ENCODE results near the gene MRPL17.
A peak's percentile ranks its signal among the peaks of the same experiment; 100 is the strongest.
"Not testable (repeated sequence)": the region's sequence is repeated elsewhere in the genome, so short reads cannot be mapped to it uniquely, and the experiment has no call there.

MRPL17 gene

GRCh38 chr11:6692128-6692527 lies 9.0 kb upstream of the MRPL17 start:
- Histone ChIP-seq H3K79me2 (ENCODE audit: insufficient read depth, low read length) (no peaks in the 10 kb centered on the region), H3K9me2 (ENCODE audit: low read depth, low read length) (no peaks in the 10 kb centered on the region), H2AFZ (ENCODE audit: low read length) (no peak overlapping the region), H3K9ac (ENCODE audit: low read length) (no peak overlapping the region), H4K20me1 (ENCODE audit: insufficient read depth, low read length) (no peaks in the 10 kb centered on the region), H3K4me2 (ENCODE audit: low read length) (no peak overlapping the region), H3F3A (ENCODE audit: insufficient read depth, low read length) (no peaks in the 10 kb centered on the region), H3K27me3 (ENCODE audit: insufficient read depth, low read length) (no peaks in the 10 kb centered on the region), H3K9me3 (ENCODE audit: low read length) (no peaks in the 10 kb centered on the region; the same call in 1 of the 2 replicates), H3K36me3 (ENCODE audit: insufficient read depth, low read length) (no peaks in the 10 kb centered on the region), H3K4me3 (ENCODE audit: low read depth, low read length, poor library complexity, severe bottlenecking) (no peak overlapping the region), H3K27ac (ENCODE audit: low read depth, low read length, poor library complexity, severe bottlenecking) (no peak overlapping the region), H3K4me1 (ENCODE audit: insufficient read depth, low read length, severe bottlenecking) (no peaks in the 10 kb centered on the region)
- TF ChIP-seq CTCF (IDR thresholded peaks at IDR 0.05; ENCODE audit: low read length) (no peak), EZH2 (IDR thresholded peaks at IDR 0.05; ENCODE audit: borderline replicate concordance, low read length) (no peak)

- H3K27me3 ChIP-seq (ENCODE audit: insufficient read depth, low read length); H3K27ac ChIP-seq (ENCODE audit: low read depth, low read length, poor library complexity, severe bottlenecking); H3K4me1 ChIP-seq (ENCODE audit: insufficient read depth, low read length, severe bottlenecking); H3K79me2 ChIP-seq (ENCODE audit: insufficient read depth, low read length); H3K4me2 ChIP-seq (ENCODE audit: low read length); H3K9me2 ChIP-seq (ENCODE audit: low read depth, low read length); H3K9ac ChIP-seq (ENCODE audit: low read length); H3K36me3 ChIP-seq (ENCODE audit: insufficient read depth, low read length); H3F3A ChIP-seq (ENCODE audit: insufficient read depth, low read length); H4K20me1 ChIP-seq (ENCODE audit: insufficient read depth, low read length); H3K9me3 ChIP-seq (ENCODE audit: low read length); H2AFZ ChIP-seq (ENCODE audit: low read length); H3K4me3 ChIP-seq (ENCODE audit: low read depth, low read length, poor library complexity, severe bottlenecking): not testable (repeated sequence)
These were observed 7.4 kb upstream of the MRPL17 start for GRCh38 chr11:6690431-6691132.

GRCh38 chr11:6687876-6688275 lies 4.7 kb upstream of the MRPL17 start:
- no peak overlapping the region for H3K27ac ChIP-seq (ENCODE audit: low read depth, low read length, poor library complexity, severe bottlenecking)
- no peak overlapping the region for H3K4me3 ChIP-seq (ENCODE audit: low read depth, low read length, poor library complexity, severe bottlenecking)
- no peaks in the 10 kb centered on the region; the same call in 1 of the 2 replicates for H3K9me3 ChIP-seq (ENCODE audit: low read length)
- no peak overlapping the region for H3K9ac ChIP-seq (ENCODE audit: low read length)
- no peaks in the 10 kb centered on the region for H3F3A ChIP-seq (ENCODE audit: insufficient read depth, low read length)
- H3K4me2 ChIP-seq (ENCODE audit: low read length), result no peak overlapping the region
- H3K79me2 ChIP-seq (ENCODE audit: insufficient read depth, low read length), result peaks cover 2% of the 10 kb centered on the region
- H3K27me3 ChIP-seq (ENCODE audit: insufficient read depth, low read length), result no peaks in the 10 kb centered on the region
- H2AFZ ChIP-seq (ENCODE audit: low read length), result no peak overlapping the region
- no peaks in the 10 kb centered on the region for H4K20me1 ChIP-seq (ENCODE audit: insufficient read depth, low read length)
- H3K4me1 ChIP-seq (ENCODE audit: insufficient read depth, low read length, severe bottlenecking), result peaks cover 5% of the 10 kb centered on the region
- TF ChIP-seq CTCF (IDR thresholded peaks at IDR 0.05; ENCODE audit: low read length) (no peak), EZH2 (IDR thresholded peaks at IDR 0.05; ENCODE audit: borderline replicate concordance, low read length) (no peak)
- no peaks in the 10 kb centered on the region for H3K36me3 ChIP-seq (ENCODE audit: insufficient read depth, low read length)
- no peaks in the 10 kb centered on the region for H3K9me2 ChIP-seq (ENCODE audit: low read depth, low read length)

- TF ChIP-seq CTCF (IDR thresholded peaks at IDR 0.05; ENCODE audit: low read length) (no peak), EZH2 (IDR thresholded peaks at IDR 0.05; ENCODE audit: borderline replicate concordance, low read length) (no peak)
- Histone ChIP-seq H4K20me1 (ENCODE audit: insufficient read depth, low read length) (no peaks in the 10 kb centered on the region), H3K9me3 (ENCODE audit: low read length) (no peaks in the 10 kb centered on the region; the same call in 1 of the 2 replicates), H3K4me2 (ENCODE audit: low read length) (no peak overlapping the region), H3K4me1 (ENCODE audit: insufficient read depth, low read length, severe bottlenecking) (peaks cover 19% of the 10 kb centered on the region), H3K4me3 (ENCODE audit: low read depth, low read length, poor library complexity, severe bottlenecking) (no peak overlapping the region), H3K27ac (ENCODE audit: low read depth, low read length, poor library complexity, severe bottlenecking) (no peak overlapping the region), H3K36me3 (ENCODE audit: insufficient read depth, low read length) (peaks cover 15% of the 10 kb centered on the region), H3K27me3 (ENCODE audit: insufficient read depth, low read length) (no peaks in the 10 kb centered on the region), H2AFZ (ENCODE audit: low read length) (no peak overlapping the region), H3K9me2 (ENCODE audit: low read depth, low read length) (no peaks in the 10 kb centered on the region), H3K9ac (ENCODE audit: low read length) (no peak overlapping the region), H3K79me2 (ENCODE audit: insufficient read depth, low read length) (peaks cover 20% of the 10 kb centered on the region), H3F3A (ENCODE audit: insufficient read depth, low read length) (no peaks in the 10 kb centered on the region)
These were observed 2.9 kb upstream of the MRPL17 start for GRCh38 chr11:6686006-6686405.

GRCh38 chr11:6684068-6684467 lies 928 bp upstream of the MRPL17 start:
- H3F3A ChIP-seq (ENCODE audit: insufficient read depth, low read length); H3K9me3 ChIP-seq (ENCODE audit: low read length); H3K27ac ChIP-seq (ENCODE audit: low read depth, low read length, poor library complexity, severe bottlenecking); H3K9me2 ChIP-seq (ENCODE audit: low read depth, low read length); H3K27me3 ChIP-seq (ENCODE audit: insufficient read depth, low read length); H4K20me1 ChIP-seq (ENCODE audit: insufficient read depth, low read length): not testable (repeated sequence)
- Histone ChIP-seq H3K4me1 (ENCODE audit: insufficient read depth, low read length, severe bottlenecking) (peaks cover 21% of the 10 kb centered on the region), H3K4me2 (ENCODE audit: low read length) (peak overlapping the region; percentile 86; the same call in 1 of the 2 replicates), H3K4me3 (ENCODE audit: low read depth, low read length, poor library complexity, severe bottlenecking) (peak overlapping the region; percentile 90), H2AFZ (ENCODE audit: low read length) (peak overlapping the region; percentile 68; the same call in 1 of the 2 replicates), H3K79me2 (ENCODE audit: insufficient read depth, low read length) (peaks cover 20% of the 10 kb centered on the region), H3K9ac (ENCODE audit: low read length) (peak overlapping the region; percentile 94; the same call in 1 of the 2 replicates), H3K36me3 (ENCODE audit: insufficient read depth, low read length) (peaks cover 32% of the 10 kb centered on the region)
